Prostate gland (tissue), 2 donors: Measurements from ENCODE around the gene SLC16A6. TPM values are rescaled to one million over a fixed set of nuclear protein-coding genes. Genes with fewer than 3 reads are reported as not detected.
"Not testable (repeated sequence)": the region's sequence is repeated elsewhere in the genome, so short reads cannot be mapped to it uniquely, and the experiment has no call there.

Source experiments
- DNase-seq: peaks from one replicate; pipeline ENCODE4 v3.0.0-alpha.2; 2019; ENCODE audit warnings: low spot score
- H3K27ac ChIP-seq, 2 donors: fragments of 200-600 bp; sonication (generic); 2 replicates each; pipeline ENCODE4 v1.5.1; 2017 to 2019
- H3K27me3 ChIP-seq: fragments of 200-600 bp; sonication (generic); replicated peaks from 2 replicates; pipeline ENCODE4 v1.5.1; 2019; ENCODE audit not compliant: insufficient read depth
- H3K36me3 ChIP-seq, 2 donors: fragments of 200-600 bp; sonication (generic); 1 replicate in 1 of 2; 2 replicates in 1 of 2; pipeline versions ENCODE4 v1.5.1 to v1.8.1; 2017 to 2019
- H3K4me1 ChIP-seq: fragments of 200-600 bp; sonication (generic); replicated peaks from 2 replicates; pipeline ENCODE4 v1.5.1; 2019
- H3K4me3 ChIP-seq, 2 donors: fragments of 200-600 bp; sonication (generic); 2 replicates each; pipeline ENCODE4 v1.5.1; 2017 to 2019
- H3K9me3 ChIP-seq: fragments of 200-600 bp; sonication (generic); 2 replicates; pipeline ENCODE4 v1.5.1; 2017
- POLR2A ChIP-seq: fragments of 450-650 bp; IDR thresholded peaks from one replicate; pipeline ENCODE4 v1.6.1; 2016; ENCODE audit warnings: antibody characterized with exemption, mild to moderate bottlenecking
- POLR2AphosphoS5 ChIP-seq: sonication (generic); formaldehyde crosslinking; IDR thresholded peaks from one replicate; pipeline ENCODE4 v1.6.1; 2017; ENCODE audit warnings: antibody characterized with exemption
- WGBS: methylation state at CpG from one replicate; pipeline ENCODE4 v1.1.5; 2018; 5-methylcytosine and 5-hydroxymethylcytosine counted together
- intact Hi-C: fragments of 100-400 bp; cut with DNase I; formaldehyde crosslinking; loops from one replicate; pipeline ENCODE4 v1.14.2; 2022
- total RNA-seq, 2 donors: library from RNA; depleted of rRNA; stranded (reverse); fragments of >200 nt; gene quantifications; one replicate each; pipeline ENCODE4 v1.1.0, GENCODE V29; 2016
- TF ChIP-seq, protein P1 (sequence below), 4 experiments: fragments of 200-600 bp in 2 of 4; fragments of 450-650 bp in 2 of 4; sonication (generic) in 2 of 4; IDR thresholded peaks; 1 replicate in 3 of 4; 2 replicates in 1 of 4; pipeline ENCODE4 v1.5.1; 2016 to 2019; ENCODE audit warnings: antibody characterized with exemption in 4 of 4, mild to moderate bottlenecking in 2 of 4, moderate library complexity in 2 of 4

SLC16A6 gene
- total RNA-seq, 2 donors from 2014 or later: 0.41 to 0.85 TPM

DNA sequence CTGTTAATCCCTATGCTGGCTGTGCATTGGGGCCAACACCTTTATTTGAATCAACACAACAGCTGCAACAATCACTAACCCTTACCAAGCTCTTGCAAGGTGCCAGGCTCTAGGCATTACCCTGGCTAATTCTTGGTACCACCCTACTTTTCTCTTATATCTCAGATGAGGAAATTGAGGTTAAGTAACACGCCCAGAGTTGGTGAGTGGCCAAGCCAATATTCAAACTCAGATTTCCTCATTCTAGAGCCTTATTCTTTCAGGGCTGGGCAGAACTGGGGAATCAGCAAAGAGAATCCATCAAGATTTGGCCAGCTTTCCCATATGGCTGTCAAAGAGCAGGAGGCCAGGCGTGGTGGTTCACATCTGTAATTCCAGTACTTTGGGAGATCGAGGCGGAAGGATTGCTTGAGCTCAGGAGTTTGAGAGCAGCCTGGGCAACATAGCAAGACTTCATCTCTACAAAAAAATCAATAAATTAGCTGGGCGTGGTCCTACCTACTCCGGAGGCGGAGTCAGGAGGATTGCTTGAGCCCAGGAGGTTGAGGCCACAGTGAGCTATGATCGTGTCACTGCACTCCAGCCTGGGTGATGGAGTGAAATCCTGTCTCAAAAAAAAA is 24.1 kb upstream of the SLC16A6 start:
- Histone ChIP-seq H3K36me3 (no peaks in the 10 kb centered on the region), H3K27ac (no peak overlapping the region), H3K27me3 (no peaks in the 10 kb centered on the region), H3K4me1 (no peaks in the 10 kb centered on the region), H3K9me3 (no peaks in the 10 kb centered on the region), H3K4me3 (no peak overlapping the region)
- no peak for DNase-seq
- intact Hi-C loops: no loop called here
- WGBS: 83% methylated on average over 8 of the region's 8 CpGs
- TF ChIP-seq POLR2AphosphoS5: no peak
- TF ChIP-seq, protein P1, sequence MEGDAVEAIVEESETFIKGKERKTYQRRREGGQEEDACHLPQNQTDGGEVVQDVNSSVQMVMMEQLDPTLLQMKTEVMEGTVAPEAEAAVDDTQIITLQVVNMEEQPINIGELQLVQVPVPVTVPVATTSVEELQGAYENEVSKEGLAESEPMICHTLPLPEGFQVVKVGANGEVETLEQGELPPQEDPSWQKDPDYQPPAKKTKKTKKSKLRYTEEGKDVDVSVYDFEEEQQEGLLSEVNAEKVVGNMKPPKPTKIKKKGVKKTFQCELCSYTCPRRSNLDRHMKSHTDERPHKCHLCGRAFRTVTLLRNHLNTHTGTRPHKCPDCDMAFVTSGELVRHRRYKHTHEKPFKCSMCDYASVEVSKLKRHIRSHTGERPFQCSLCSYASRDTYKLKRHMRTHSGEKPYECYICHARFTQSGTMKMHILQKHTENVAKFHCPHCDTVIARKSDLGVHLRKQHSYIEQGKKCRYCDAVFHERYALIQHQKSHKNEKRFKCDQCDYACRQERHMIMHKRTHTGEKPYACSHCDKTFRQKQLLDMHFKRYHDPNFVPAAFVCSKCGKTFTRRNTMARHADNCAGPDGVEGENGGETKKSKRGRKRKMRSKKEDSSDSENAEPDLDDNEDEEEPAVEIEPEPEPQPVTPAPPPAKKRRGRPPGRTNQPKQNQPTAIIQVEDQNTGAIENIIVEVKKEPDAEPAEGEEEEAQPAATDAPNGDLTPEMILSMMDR (IDR thresholded peaks at IDR 0.05): no peak

DNA sequence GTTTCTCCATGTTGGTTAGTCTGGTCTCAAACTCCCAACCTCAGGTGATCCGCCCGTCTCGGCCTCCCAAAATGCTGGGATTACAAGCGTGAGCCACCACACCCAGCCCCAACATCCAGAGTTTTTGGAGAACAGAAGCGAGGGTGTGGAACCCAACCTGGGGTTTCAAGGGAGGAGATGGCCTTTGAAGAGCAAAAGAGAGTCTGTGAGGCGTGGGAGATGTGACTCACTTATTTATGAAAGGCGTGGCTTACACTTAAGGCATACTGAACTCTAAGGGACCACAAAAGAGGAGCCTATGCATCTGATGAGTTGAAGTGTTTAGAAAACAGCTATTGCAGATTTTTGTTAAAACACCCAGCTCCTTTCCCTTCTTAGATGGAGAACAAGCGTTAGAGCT is 19.2 kb upstream of the SLC16A6 start:
- Histone ChIP-seq H3K36me3 (no peaks in the 10 kb centered on the region), H3K9me3 (no peaks in the 10 kb centered on the region), H3K27me3 (no peaks in the 10 kb centered on the region), H3K4me3 (no peak overlapping the region), H3K27ac (no peak overlapping the region), H3K4me1 (no peaks in the 10 kb centered on the region)
- TF ChIP-seq POLR2A (no peak), POLR2AphosphoS5 (no peak)
- TF ChIP-seq, protein P1 (IDR thresholded peaks at IDR 0.05): no peak
- DNase-seq: no peak
- intact Hi-C loops: no loop called here
- WGBS: 94% methylated on average over 8 of the region's 8 CpGs

DNA sequence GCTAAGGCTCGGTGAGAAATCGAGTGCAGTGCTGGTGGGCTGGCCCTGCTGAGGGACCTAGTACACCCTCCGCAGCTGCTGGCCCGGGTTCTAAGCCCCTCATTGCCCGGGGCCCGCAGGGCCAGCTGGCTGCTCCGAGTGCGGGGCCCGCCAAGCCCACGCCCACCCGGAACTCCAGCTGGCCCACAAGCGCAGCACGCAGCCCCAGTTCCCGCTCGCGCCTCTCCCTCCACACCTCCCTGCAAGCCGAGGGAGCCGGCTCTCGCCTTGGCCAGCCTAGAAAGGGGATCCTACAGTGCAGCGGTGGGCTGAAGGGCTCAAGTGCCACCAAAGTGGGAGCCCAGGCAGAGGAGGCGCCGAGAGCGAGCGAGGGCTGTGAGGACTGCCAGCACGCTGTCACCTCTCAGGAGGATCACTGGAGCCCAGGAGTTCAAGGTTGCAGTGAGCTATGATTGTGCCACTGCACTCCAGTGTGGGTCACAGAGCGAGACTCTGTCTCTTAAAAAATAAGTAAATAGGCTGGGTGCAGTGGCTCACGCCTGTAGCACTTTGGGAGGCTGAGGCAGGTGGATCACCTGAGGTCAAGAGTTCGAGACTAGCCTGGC is 18.2 kb upstream of the SLC16A6 start:
- H3K4me3 ChIP-seq, H3K4me1 ChIP-seq, intact Hi-C loops, H3K27ac ChIP-seq, H3K27me3 ChIP-seq, DNase-seq, H3K9me3 ChIP-seq, H3K36me3 ChIP-seq: not testable (repeated sequence)
- WGBS: 95% methylated on average over 28 of the region's 28 CpGs

DNA sequence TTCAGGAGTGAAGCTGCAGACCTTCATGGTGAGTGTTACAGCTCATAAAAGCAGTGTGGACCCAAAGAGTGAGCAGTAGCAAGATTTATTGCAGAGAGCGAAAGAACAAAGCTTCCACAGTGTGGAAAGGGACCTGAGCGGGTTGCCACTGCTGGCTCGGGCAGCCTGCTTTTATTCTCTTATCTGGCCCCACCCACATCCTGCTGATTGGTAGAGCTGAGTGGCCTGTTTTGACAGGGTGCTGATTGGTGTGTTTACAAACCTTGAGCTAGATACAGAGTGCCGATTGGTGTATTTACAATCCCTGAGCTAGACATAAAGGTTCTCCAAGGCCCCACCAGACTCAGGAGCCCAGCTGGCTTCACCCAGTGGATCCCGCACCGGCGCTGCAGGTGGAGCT is 17.6 kb upstream of the SLC16A6 start:
- DNase-seq, H3K9me3 ChIP-seq, H3K27me3 ChIP-seq, H3K27ac ChIP-seq, H3K4me3 ChIP-seq, H3K36me3 ChIP-seq, H3K4me1 ChIP-seq, intact Hi-C loops: not testable (repeated sequence)
- 87% methylated on average over 7 of the region's 7 CpGs for WGBS

DNA sequence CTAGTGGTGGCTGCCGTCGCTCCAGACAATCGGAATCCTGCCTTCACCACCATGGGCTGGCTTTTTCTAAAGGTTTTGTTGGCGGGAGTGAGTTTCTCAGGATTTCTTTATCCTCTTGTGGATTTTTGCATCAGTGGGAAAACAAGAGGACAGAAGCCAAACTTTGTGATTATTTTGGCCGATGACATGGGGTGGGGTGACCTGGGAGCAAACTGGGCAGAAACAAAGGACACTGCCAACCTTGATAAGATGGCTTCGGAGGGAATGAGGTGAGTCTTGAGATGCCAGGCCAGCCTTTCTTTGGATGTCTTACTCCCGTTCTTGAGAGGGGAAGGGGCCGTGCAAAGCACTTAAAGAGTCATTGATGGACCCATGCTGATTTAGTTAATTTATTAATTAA is 16.5 kb upstream of the SLC16A6 start:
- DNase-seq: no peak
- Histone ChIP-seq H3K27me3 (no peaks in the 10 kb centered on the region), H3K9me3 (no peaks in the 10 kb centered on the region), H3K27ac (no peak overlapping the region), H3K36me3 (no peaks in the 10 kb centered on the region), H3K4me3 (no peak overlapping the region), H3K4me1 (no peaks in the 10 kb centered on the region)
- intact Hi-C loops: no loop called here
- WGBS: 93% methylated on average over 8 of the region's 8 CpGs
- TF ChIP-seq POLR2A: no peak
- TF ChIP-seq, protein P1 (IDR thresholded peaks at IDR 0.05): no peak

DNA sequence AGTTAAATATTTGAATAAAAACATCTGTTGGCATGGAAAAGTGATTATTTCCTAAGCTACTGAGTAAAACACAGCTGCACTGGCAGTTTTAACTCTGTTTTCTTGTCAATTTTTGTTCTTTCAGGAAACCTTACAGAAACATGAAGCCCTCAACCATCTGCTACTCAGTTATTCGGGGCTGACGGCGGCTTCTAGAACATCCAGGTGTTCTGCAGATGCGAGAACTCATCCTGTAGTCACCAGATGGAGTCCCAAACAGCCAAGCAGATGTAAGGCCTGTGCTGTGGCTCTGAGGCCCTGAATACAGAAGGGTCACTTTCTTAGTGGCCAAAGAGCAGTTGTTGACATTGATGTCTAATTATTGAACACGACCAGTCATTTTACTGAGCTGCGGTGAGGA is 15.9 kb upstream of the SLC16A6 start:
- no peaks in the 10 kb centered on the region for H3K9me3 ChIP-seq
- H3K4me1 ChIP-seq: no peaks in the 10 kb centered on the region
- intact Hi-C loops: no loop called here
- H3K4me3 ChIP-seq: no peak overlapping the region
- no peaks in the 10 kb centered on the region for H3K27me3 ChIP-seq
- H3K36me3 ChIP-seq: no peaks in the 10 kb centered on the region
- 85% methylated on average over 6 of the region's 6 CpGs for WGBS
- DNase-seq: no peak
- H3K27ac ChIP-seq: no peak overlapping the region
- TF ChIP-seq, protein P1 (IDR thresholded peaks at IDR 0.05): no peak
- TF ChIP-seq POLR2A: no peak
- no peak for TF ChIP-seq POLR2AphosphoS5
